ENCODE data around the gene ECE2.

DNA sequence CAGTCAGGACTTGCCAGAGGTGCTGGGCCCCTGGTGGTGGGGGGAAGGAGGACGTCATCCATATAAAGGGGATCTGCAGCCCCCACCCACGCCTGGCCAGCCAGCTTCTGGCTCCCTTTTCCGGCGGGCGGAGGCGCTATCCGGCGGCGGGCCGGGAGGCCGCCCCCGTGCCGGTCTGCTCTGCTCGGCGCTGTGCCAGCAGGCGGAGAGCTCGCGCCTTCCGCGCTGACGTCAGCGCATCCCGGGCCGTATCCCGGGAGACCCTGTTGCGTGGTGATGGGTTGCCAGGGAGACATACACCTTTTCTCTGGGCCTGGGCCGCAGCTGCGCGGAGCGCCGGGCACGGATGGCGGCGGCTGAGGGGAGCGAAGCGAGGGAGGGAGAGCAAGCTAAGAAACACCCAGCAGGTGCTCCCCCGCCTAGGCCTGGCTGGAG is 62.7 kb downstream of the ECE2 start:
- TF ChIP-seq, protein P1, sequence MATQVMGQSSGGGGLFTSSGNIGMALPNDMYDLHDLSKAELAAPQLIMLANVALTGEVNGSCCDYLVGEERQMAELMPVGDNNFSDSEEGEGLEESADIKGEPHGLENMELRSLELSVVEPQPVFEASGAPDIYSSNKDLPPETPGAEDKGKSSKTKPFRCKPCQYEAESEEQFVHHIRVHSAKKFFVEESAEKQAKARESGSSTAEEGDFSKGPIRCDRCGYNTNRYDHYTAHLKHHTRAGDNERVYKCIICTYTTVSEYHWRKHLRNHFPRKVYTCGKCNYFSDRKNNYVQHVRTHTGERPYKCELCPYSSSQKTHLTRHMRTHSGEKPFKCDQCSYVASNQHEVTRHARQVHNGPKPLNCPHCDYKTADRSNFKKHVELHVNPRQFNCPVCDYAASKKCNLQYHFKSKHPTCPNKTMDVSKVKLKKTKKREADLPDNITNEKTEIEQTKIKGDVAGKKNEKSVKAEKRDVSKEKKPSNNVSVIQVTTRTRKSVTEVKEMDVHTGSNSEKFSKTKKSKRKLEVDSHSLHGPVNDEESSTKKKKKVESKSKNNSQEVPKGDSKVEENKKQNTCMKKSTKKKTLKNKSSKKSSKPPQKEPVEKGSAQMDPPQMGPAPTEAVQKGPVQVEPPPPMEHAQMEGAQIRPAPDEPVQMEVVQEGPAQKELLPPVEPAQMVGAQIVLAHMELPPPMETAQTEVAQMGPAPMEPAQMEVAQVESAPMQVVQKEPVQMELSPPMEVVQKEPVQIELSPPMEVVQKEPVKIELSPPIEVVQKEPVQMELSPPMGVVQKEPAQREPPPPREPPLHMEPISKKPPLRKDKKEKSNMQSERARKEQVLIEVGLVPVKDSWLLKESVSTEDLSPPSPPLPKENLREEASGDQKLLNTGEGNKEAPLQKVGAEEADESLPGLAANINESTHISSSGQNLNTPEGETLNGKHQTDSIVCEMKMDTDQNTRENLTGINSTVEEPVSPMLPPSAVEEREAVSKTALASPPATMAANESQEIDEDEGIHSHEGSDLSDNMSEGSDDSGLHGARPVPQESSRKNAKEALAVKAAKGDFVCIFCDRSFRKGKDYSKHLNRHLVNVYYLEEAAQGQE (IDR thresholded peaks at IDR 0.05; ENCODE audit: borderline replicate concordance) = peak; percentile 72
- TF ChIP-seq CTCF (IDR thresholded peaks at IDR 0.05; ENCODE audit: poor library complexity, severe bottlenecking) = peak; percentile 67
- TF ChIP-seq EZH2 (IDR thresholded peaks at IDR 0.05; ENCODE audit: borderline replicate concordance, insufficient read depth, low read length, poor library complexity, severe bottlenecking) = no peak
- peak; percentile 81 for TF ChIP-seq EP300 (conservative IDR thresholded peaks at IDR 0.05; ENCODE audit: poor library complexity, severe bottlenecking)
- TF ChIP-seq SMC3 (conservative IDR thresholded peaks at IDR 0.05; ENCODE audit: poor library complexity) = peak; percentile 54
